Right lobe of liver (tissue), 6 donors: ENCODE results near the gene PROSER2. TPM values are rescaled to one million over a fixed set of nuclear protein-coding genes. Genes with fewer than 3 reads are reported as not detected.

Experiments
- ATAC-seq, 4 donors: fragments of 200-7000 bp; cut with Tn5 transposase; one replicate each; pipeline ENCODE4 v1.9.1; 2020; ENCODE audit warnings: mild to moderate bottlenecking in 4 of 4, moderate library complexity in 4 of 4
- DNase-seq, 3 donors: peaks; one replicate each; pipeline ENCODE4 v3.0.0-alpha.2; 2020
- H3K27ac ChIP-seq, 3 donors: fragments of 200-600 bp; one replicate each; pipeline ENCODE4 v1.8.0; 2022
- H3K27me3 ChIP-seq, 2 donors: fragments of 200-600 bp; one replicate each; pipeline ENCODE4 v1.8.0; 2022
- H3K36me3 ChIP-seq, 4 donors: fragments of 200-600 bp; sonication (generic) in 1 of 4; one replicate each; pipeline versions ENCODE4 v1.5.1 to v1.8.0; 2017 to 2022; ENCODE audit warnings: control low read depth in 1 of 4
- H3K4me1 ChIP-seq, 4 donors: fragments of 200-600 bp; sonication (generic) in 1 of 4; one replicate each; pipeline versions ENCODE4 v1.5.1 to v1.8.0; 2017 to 2022; ENCODE audit warnings: control low read depth in 1 of 4
- H3K4me3 ChIP-seq, 3 donors: fragments of 200-600 bp; one replicate each; pipeline ENCODE4 v1.8.0; 2022
- H3K9me3 ChIP-seq, 4 donors: fragments of 200-600 bp; sonication (generic) in 1 of 4; one replicate each; pipeline versions ENCODE4 v1.5.1 to v1.8.0; 2017 to 2022; ENCODE audit warnings: control low read depth in 1 of 4
- POLR2A ChIP-seq: fragments of 450-650 bp; IDR thresholded peaks from one replicate; pipeline ENCODE4 v1.6.1; 2017; ENCODE audit warnings: antibody characterized with exemption, mild to moderate bottlenecking
- WGBS: methylation state at CpG from one replicate; pipeline ENCODE4 v1.1.6; 2018; ENCODE audit warnings: low coverage, low lambda C conversion rate; ENCODE audit not compliant: insufficient coverage; ENCODE audit errors: missing lambda C conversion rate; 5-methylcytosine and 5-hydroxymethylcytosine counted together
- intact Hi-C, 2 donors: fragments of 100-400 bp; cut with DNase I; formaldehyde crosslinking; loops; one replicate each; pipeline versions ENCODE4 v1.11.2 to v1.14.1; 2022
- total RNA-seq, 6 experiments: library from RNA; depleted of rRNA in 2 of 6; stranded (reverse); fragments of >200 nt in 2 of 6; fragmentation: NEBNext Ultra II Directional in 3 of 6; extraction: Animal tissue kit (Norgen Biotek cat#: 25700) in 3 of 6; gene quantifications; one replicate each; pipeline versions ENCODE4 v1.1.0 to v1.2.4, GENCODE V29; 2016 to 2023
- TF ChIP-seq, protein P1 (sequence below), 4 donors: fragments of 200-600 bp in 3 of 4; fragments of 450-650 bp in 1 of 4; IDR thresholded peaks; one replicate each; pipeline versions ENCODE4 v1.5.1 to v1.8.0; 2016 to 2022; ENCODE audit warnings: antibody characterized with exemption in 4 of 4, mild to moderate bottlenecking in 2 of 4
- donor health status: DM: no; HTN: yes; CAD: no.
- donor health status: DM: no; HTN: no; CAD: no.
- donor health status: DM: no; HTN: no; CAD: no.
- donor health status: DM: no; HTN: yes; CAD: no.
- donor health status: DM: no; HTN: yes; CAD: no.

The PROSER2 gene
- total RNA-seq, 6 experiments from 2014 or later, result 24.5 to 65.9 (median 26.8) TPM

DNA sequence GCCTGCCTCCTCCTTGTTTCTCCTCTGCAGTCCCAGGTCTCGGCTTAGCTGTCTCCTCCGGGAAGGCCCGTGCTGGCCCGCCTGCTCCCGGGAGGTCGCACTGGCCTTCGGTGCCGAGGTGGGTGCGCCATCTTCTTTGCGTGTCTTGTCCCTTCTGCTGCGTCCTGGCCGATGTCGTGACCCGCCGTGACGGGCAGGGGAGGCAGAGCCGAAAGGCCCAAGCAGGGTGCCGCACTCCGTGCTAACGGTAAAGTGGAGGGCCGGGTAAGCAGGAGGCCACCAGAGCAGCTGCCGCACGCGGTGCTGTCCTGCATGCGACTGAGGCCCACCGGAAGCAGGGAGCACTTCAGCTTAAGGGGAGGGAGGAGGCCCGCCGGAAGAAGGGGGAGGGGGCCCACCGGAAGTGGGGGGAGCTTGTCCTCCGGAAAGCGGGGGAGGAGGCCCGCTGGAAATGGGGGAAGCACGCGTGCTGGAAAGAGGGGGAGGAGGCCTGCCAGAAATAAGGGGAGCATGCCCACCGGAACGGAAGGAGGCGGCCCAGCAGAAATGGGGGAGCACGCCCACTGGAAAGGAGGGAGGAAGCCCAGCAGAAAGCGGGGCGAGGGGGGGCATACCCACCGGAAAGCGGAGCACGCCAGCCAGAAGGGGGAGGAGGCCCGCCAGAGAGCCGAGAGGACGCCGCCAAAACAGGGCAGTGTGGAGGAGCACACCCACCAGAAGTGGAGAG is 71.4 kb downstream of the PROSER2 start:
- H3K36me3 ChIP-seq, result no peaks in the 10 kb centered on the region
- intact Hi-C loops, result no loop called here

GRCh38 chr10:11895108-11895466 is 71.9 kb downstream of the PROSER2 start:
- Histone ChIP-seq H3K4me3 (no peak overlapping the region), H3K4me1 (peaks cover 0 to 23% (median 7%) of the 10 kb centered on the region in 4 donors), H3K27ac (no peak overlapping the region), H3K9me3 (no peaks in the 10 kb centered on the region), H3K27me3 (no peaks in the 10 kb centered on the region), H3K36me3 (no peaks in the 10 kb centered on the region)
- WGBS, result 100% methylated on average over 1 of the region's 11 CpGs
- TF ChIP-seq, protein P1, sequence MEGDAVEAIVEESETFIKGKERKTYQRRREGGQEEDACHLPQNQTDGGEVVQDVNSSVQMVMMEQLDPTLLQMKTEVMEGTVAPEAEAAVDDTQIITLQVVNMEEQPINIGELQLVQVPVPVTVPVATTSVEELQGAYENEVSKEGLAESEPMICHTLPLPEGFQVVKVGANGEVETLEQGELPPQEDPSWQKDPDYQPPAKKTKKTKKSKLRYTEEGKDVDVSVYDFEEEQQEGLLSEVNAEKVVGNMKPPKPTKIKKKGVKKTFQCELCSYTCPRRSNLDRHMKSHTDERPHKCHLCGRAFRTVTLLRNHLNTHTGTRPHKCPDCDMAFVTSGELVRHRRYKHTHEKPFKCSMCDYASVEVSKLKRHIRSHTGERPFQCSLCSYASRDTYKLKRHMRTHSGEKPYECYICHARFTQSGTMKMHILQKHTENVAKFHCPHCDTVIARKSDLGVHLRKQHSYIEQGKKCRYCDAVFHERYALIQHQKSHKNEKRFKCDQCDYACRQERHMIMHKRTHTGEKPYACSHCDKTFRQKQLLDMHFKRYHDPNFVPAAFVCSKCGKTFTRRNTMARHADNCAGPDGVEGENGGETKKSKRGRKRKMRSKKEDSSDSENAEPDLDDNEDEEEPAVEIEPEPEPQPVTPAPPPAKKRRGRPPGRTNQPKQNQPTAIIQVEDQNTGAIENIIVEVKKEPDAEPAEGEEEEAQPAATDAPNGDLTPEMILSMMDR (IDR thresholded peaks at IDR 0.05), result no peak
- no peak for ATAC-seq
- intact Hi-C loops, result no loop called here
- DNase-seq, result no peak

More for the DNA sequence above, 71.4 kb downstream of the PROSER2 start:
- 96% methylated on average over 14 of the region's 47 CpGs for WGBS
- peak in 1 of 3 donors; percentile 51 for DNase-seq
- no peak overlapping the region for H3K4me3 ChIP-seq
- no peaks in the 10 kb centered on the region for H3K27me3 ChIP-seq
- ATAC-seq, result no peak
- H3K27ac ChIP-seq, result no peak overlapping the region
- H3K9me3 ChIP-seq, result no peaks in the 10 kb centered on the region
- no peak for TF ChIP-seq POLR2A
- TF ChIP-seq, protein P1 (IDR thresholded peaks at IDR 0.05), result no peak
- H3K4me1 ChIP-seq, result peaks cover 0 to 23% (median 7%) of the 10 kb centered on the region in 4 donors

- Histone ChIP-seq H3K36me3 (no peaks in the 10 kb centered on the region), H3K27me3 (no peaks in the 10 kb centered on the region), H3K27ac (no peak overlapping the region), H3K9me3 (no peaks in the 10 kb centered on the region), H3K4me3 (no peak overlapping the region), H3K4me1 (peaks cover 0 to 23% (median 7%) of the 10 kb centered on the region in 4 donors)
- DNase-seq (no peak), ATAC-seq (no peak)
- intact Hi-C loops, result no loop called here
- TF ChIP-seq POLR2A, result no peak
- 89% methylated on average over 5 of the region's 5 CpGs for WGBS
Measured at GRCh38 chr10:11895598-11895997, 72.4 kb downstream of the PROSER2 start.

DNA sequence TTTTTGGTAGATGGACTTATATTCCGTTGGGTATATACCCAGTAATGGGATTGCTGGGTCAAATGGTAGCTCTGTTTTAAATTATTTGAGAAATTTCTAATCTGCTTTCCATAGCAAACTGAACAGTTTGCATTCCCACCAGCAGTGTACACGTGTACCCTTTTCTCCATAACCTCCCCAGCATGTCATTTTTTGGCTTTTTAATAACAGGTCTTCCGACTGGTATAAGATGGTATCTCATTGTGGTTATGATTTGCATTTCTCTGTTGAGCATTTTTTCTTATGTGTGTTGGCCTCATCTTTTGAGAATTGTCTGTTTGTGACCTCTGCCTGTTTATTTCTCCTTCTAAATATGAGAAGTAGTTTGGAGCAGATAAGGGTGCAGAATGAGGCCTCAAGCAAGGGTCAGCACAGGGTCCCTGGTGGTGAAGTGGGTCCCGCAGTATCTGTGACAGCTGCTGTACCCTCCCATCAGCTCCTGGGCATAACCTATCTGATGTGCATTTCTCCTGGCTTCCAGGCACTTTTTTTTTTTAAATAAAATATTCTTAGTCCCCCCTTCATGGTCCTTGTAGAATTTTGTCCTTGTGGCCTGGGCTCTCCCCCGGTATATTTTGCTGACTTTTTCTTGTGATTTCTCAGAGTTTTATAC is 73.5 kb downstream of the PROSER2 start:
- Histone ChIP-seq H3K36me3 (no peaks in the 10 kb centered on the region), H3K4me1 (peaks cover 0 to 31% (median 12%) of the 10 kb centered on the region in 4 donors), H3K27ac (peak overlapping the region; percentile 75 to 91 (median 76)), H3K4me3 (no peak overlapping the region), H3K27me3 (no peaks in the 10 kb centered on the region), H3K9me3 (no peaks in the 10 kb centered on the region)
- TF ChIP-seq, protein P1 (IDR thresholded peaks at IDR 0.05), result no peak
- TF ChIP-seq POLR2A, result no peak
- WGBS, result 67% methylated on average over 4 of the region's 5 CpGs
- DNase-seq, result no peak
- ATAC-seq, result no peak
- intact Hi-C loops, result no loop called here

DNA sequence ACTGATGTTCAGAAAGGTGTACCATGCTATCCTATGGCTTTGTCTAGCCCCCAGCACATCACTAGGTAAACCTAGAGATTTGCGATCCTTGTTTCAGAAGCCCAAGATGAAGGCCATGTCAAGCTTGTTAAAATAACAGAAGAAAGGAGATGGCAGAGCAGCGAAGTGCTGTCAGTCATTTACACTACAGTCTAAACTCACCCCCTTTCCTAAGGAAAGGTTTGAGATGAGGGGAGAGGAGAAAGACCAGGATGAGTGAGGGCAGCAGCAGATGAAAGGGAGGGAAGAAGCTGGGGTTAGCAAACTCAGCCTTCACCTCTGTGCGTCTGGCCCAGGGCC is 74.8 kb downstream of the PROSER2 start:
- TF ChIP-seq POLR2A, result peak; percentile 15
- TF ChIP-seq, protein P1 (IDR thresholded peaks at IDR 0.05), result no peak
- Histone ChIP-seq H3K4me1 (peaks cover 0 to 35% (median 15%) of the 10 kb centered on the region in 4 donors), H3K4me3 (no peak overlapping the region), H3K36me3 (no peaks in the 10 kb centered on the region), H3K9me3 (no peaks in the 10 kb centered on the region), H3K27me3 (no peaks in the 10 kb centered on the region), H3K27ac (peak overlapping the region; percentile 75 to 91 (median 76))
- intact Hi-C loops, result no loop called here
- DNase-seq (no peak), ATAC-seq (no peak)
- 59% methylated on average over 3 of the region's 3 CpGs for WGBS
